MM.1S (cell line): ENCODE measurements around the gene SF3B4.

Experiments
- DNase-seq: peaks from one replicate; pipeline ENCODE4 v3.0.0-alpha.2; 2015
- H2AFZ ChIP-seq: fragments of 300-600 bp; sonication (generic); 2 replicates; pipeline ENCODE4 v1.6.0; 2016; ENCODE audit warnings: antibody characterized with exemption, low read length
- H3F3A ChIP-seq: fragments of 300-600 bp; sonication (generic); 2 replicates; pipeline ENCODE4 v1.6.1; 2016; ENCODE audit warnings: mild to moderate bottlenecking, antibody characterized with exemption, low read length, moderate library complexity, mixed read lengths; ENCODE audit not compliant: insufficient read depth
- H3K27ac ChIP-seq: fragments of 300-600 bp; sonication (generic); 2 replicates; pipeline ENCODE4 v1.5.1; 2016; ENCODE audit warnings: mild to moderate bottlenecking, low read length
- H3K27me3 ChIP-seq: fragments of 300-600 bp; sonication (generic); replicated peaks from 2 replicates; pipeline ENCODE4 v1.6.0; 2016; ENCODE audit warnings: low read length; ENCODE audit not compliant: insufficient read depth
- H3K36me3 ChIP-seq: fragments of 300-600 bp; sonication (generic); replicated peaks from 2 replicates; pipeline ENCODE4 v1.6.1; 2016; ENCODE audit warnings: mild to moderate bottlenecking, low read length, mixed read lengths; ENCODE audit not compliant: insufficient read depth
- H3K4me1 ChIP-seq: fragments of 300-600 bp; sonication (generic); 2 replicates; pipeline ENCODE4 v1.6.1; 2016; ENCODE audit warnings: low read length, mixed read lengths
- H3K4me2 ChIP-seq: fragments of 300-600 bp; sonication (generic); 2 replicates; pipeline ENCODE4 v1.6.0; 2016; ENCODE audit warnings: low read depth, low read length
- H3K4me3 ChIP-seq: fragments of 300-600 bp; sonication (generic); 2 replicates; pipeline ENCODE4 v1.5.1; 2016; ENCODE audit warnings: low read length, mixed read lengths
- H3K79me2 ChIP-seq: fragments of 300-600 bp; sonication (generic); 2 replicates; pipeline ENCODE4 v1.6.1; 2016; ENCODE audit warnings: mixed run types, low read length, mixed read lengths
- H3K9ac ChIP-seq: fragments of 300-600 bp; sonication (generic); 2 replicates; pipeline ENCODE4 v1.6.1; 2016; ENCODE audit warnings: low read length, mixed read lengths
- H3K9me2 ChIP-seq: fragments of 300-600 bp; sonication (generic); replicated peaks from 2 replicates; pipeline ENCODE4 v1.6.1; 2016; ENCODE audit warnings: mild to moderate bottlenecking, low read length, mixed read lengths; ENCODE audit not compliant: insufficient read depth
- H3K9me3 ChIP-seq: fragments of 300-600 bp; sonication (generic); replicated peaks from 2 replicates; pipeline ENCODE4 v1.6.1; 2016; ENCODE audit warnings: mild to moderate bottlenecking, low read length, mixed read lengths; ENCODE audit not compliant: insufficient read depth
- H4K20me1 ChIP-seq: fragments of 300-600 bp; sonication (generic); 2 replicates; pipeline ENCODE4 v1.6.1; 2016; ENCODE audit warnings: mild to moderate bottlenecking, low read length, moderate library complexity, mixed read lengths; ENCODE audit not compliant: insufficient read depth
- EZH2 ChIP-seq: fragments of 300-600 bp; sonication (generic); optimal IDR thresholded peaks from 2 replicates; pipeline ENCODE3; 2017; ENCODE audit warnings: low read depth, mild to moderate bottlenecking, antibody characterized with exemption, low read length, mixed read lengths
- EZH2phosphoT487 ChIP-seq: fragments of 300-600 bp; sonication (generic); IDR thresholded peaks from 2 replicates; pipeline ENCODE4 v1.6.1; 2018; ENCODE audit warnings: antibody characterized with exemption, low read length
- TF ChIP-seq, protein P1 (sequence below): fragments of 300-600 bp; sonication (generic); IDR thresholded peaks from 2 replicates; pipeline ENCODE4 v1.5.1; 2016; ENCODE audit warnings: antibody characterized with exemption, low read length, mixed read lengths

Gene SF3B4, protein sequence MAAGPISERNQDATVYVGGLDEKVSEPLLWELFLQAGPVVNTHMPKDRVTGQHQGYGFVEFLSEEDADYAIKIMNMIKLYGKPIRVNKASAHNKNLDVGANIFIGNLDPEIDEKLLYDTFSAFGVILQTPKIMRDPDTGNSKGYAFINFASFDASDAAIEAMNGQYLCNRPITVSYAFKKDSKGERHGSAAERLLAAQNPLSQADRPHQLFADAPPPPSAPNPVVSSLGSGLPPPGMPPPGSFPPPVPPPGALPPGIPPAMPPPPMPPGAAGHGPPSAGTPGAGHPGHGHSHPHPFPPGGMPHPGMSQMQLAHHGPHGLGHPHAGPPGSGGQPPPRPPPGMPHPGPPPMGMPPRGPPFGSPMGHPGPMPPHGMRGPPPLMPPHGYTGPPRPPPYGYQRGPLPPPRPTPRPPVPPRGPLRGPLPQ

GRCh38 chr1:149927563-149928400 is at the start of gene SF3B4:
TSS of gene SF3B4 (minus strand) at chr1:149927803. CDS start at chr1:149927759, 44 bp downstream.
- Histone ChIP-seq H3K27ac (peak within 1 kb of the TSS; percentile 97), H3K9me3 (no peaks in the 10 kb centered on the region), H3K27me3 (no peaks in the 10 kb centered on the region), H3K4me2 (peak within 1 kb of the TSS; percentile 97), H3K4me3 (peak within 1 kb of the TSS; percentile 83), H3F3A (peaks cover 13% of the 10 kb centered on the region), H3K9ac (peak within 1 kb of the TSS; percentile 97), H3K4me1 (peaks cover 28% of the 10 kb centered on the region), H3K79me2 (peaks cover 35% of the 10 kb centered on the region), H3K36me3 (peaks cover 36% of the 10 kb centered on the region), H3K9me2 (no peaks in the 10 kb centered on the region), H4K20me1 (no peaks in the 10 kb centered on the region), H2AFZ (peak within 1 kb of the TSS; percentile 59)
- DNase-seq: peak; percentile 99
- no peak for TF ChIP-seq EZH2phosphoT487
- TF ChIP-seq, protein P1, sequence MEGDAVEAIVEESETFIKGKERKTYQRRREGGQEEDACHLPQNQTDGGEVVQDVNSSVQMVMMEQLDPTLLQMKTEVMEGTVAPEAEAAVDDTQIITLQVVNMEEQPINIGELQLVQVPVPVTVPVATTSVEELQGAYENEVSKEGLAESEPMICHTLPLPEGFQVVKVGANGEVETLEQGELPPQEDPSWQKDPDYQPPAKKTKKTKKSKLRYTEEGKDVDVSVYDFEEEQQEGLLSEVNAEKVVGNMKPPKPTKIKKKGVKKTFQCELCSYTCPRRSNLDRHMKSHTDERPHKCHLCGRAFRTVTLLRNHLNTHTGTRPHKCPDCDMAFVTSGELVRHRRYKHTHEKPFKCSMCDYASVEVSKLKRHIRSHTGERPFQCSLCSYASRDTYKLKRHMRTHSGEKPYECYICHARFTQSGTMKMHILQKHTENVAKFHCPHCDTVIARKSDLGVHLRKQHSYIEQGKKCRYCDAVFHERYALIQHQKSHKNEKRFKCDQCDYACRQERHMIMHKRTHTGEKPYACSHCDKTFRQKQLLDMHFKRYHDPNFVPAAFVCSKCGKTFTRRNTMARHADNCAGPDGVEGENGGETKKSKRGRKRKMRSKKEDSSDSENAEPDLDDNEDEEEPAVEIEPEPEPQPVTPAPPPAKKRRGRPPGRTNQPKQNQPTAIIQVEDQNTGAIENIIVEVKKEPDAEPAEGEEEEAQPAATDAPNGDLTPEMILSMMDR: 0 out of 2 replicates have a peak, but pooled peaks have one; percentile 2

DNA sequence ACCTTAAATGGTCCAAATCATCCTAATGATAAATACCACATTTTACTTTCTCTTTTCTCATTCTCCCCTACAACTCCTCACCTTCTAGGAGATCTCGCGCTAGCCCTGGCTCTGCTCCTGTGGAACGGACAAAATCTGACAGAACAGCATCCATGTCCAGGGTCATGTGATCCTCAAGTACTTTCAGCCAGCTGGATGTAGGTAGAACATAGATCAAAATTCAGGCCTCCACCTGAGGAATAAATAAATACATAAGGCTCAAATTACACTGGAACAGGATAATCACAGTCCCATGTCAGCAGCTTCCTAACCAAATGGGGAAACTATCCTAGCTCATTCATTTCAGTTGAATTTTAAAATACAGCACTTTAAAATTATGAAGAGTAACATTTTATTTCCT is 49.7 kb upstream of the SF3B4 start:
- no peaks in the 10 kb centered on the region for H3K27me3 ChIP-seq
- peaks cover 39% of the 10 kb centered on the region for H3K4me1 ChIP-seq
- no peaks in the 10 kb centered on the region for H3K9me2 ChIP-seq
- H3K9me3 ChIP-seq: no peaks in the 10 kb centered on the region
- TF ChIP-seq, protein P1: no peak
- TF ChIP-seq EZH2 (no peak), EZH2phosphoT487 (no peak)
- H3F3A ChIP-seq: 0 out of 2 replicates have a peak, but pooled peaks cover 4% of the 10 kb centered on the region
- H3K27ac ChIP-seq: no peak overlapping the region
- peaks cover 15% of the 10 kb centered on the region for H3K79me2 ChIP-seq
- no peak overlapping the region for H2AFZ ChIP-seq
- H3K36me3 ChIP-seq: no peaks in the 10 kb centered on the region
- no peak overlapping the region for H3K9ac ChIP-seq
- no peaks in the 10 kb centered on the region for H4K20me1 ChIP-seq
- no peak overlapping the region for H3K4me3 ChIP-seq
- DNase-seq: no peak
- no peak overlapping the region for H3K4me2 ChIP-seq

GRCh38 chr1:149972547-149972946 is 44.9 kb upstream of the SF3B4 start:
- H3K27ac ChIP-seq: no peak overlapping the region
- 0 out of 2 replicates have a peak, but pooled peaks cover 4% of the 10 kb centered on the region for H3F3A ChIP-seq
- no peak for TF ChIP-seq EZH2
- TF ChIP-seq, protein P1: no peak
- no peak for TF ChIP-seq EZH2phosphoT487
- H3K4me2 ChIP-seq: no peak overlapping the region
- no peaks in the 10 kb centered on the region for H3K36me3 ChIP-seq
- H3K9ac ChIP-seq: no peak overlapping the region
- no peaks in the 10 kb centered on the region for H4K20me1 ChIP-seq
- H3K9me2 ChIP-seq: no peaks in the 10 kb centered on the region
- H3K4me1 ChIP-seq: peaks cover 18% of the 10 kb centered on the region
- no peak overlapping the region for H2AFZ ChIP-seq
- no peaks in the 10 kb centered on the region for H3K27me3 ChIP-seq
- H3K79me2 ChIP-seq: no peaks in the 10 kb centered on the region; the same call in 1 of the 2 replicates
- no peak for DNase-seq
- H3K9me3 ChIP-seq: no peaks in the 10 kb centered on the region
- H3K4me3 ChIP-seq: no peak overlapping the region
